ENCODE measurements around the gene VPS29. TPM values are rescaled to one million over a fixed set of nuclear protein-coding genes. Genes with fewer than 3 reads are reported as not detected.

VPS29 gene
- total RNA-seq, 1 experiment from 2014 or later: 55.6 TPM

- DNase-seq (ENCODE audit: low read depth): no peak
Observed at GRCh38 chr12:110451263-110451662, 50.6 kb downstream of the VPS29 start.

- peak; percentile 95 for DNase-seq (ENCODE audit: low read depth)
Observed at GRCh38 chr12:110449799-110450497, 52.0 kb downstream of the VPS29 start, which contains the start of gene ARPC3. ARPC3 (minus strand) TSS chr12:110450337; CDS start chr12:110450260, 77 bp downstream.

- no peak for DNase-seq (ENCODE audit: low read depth)
Observed at GRCh38 chr12:110444455-110444854, 57.5 kb downstream of the VPS29 start.

Small RNA genes within 50 kb of the gene (small RNA-seq; reads per million reads assigned to genes)
- gene RF00278: not detected

Other genes with a start within 250 kb of the VPS29 start
- 93.8 and 114 TPM in 2 replicates for gene ATP2A2, start 220.9 kb downstream of the VPS29 start, total RNA-seq (2014; rRNA removed; shearing (Covaris generic))
- 79.0 and 84.2 TPM in 2 replicates for gene ANAPC7, start 98.4 kb downstream of the VPS29 start, total RNA-seq (2014; rRNA removed; shearing (Covaris generic))
- 234 and 244 TPM in 2 replicates for gene ARPC3, start 51.8 kb downstream of the VPS29 start, total RNA-seq (2014; rRNA removed; shearing (Covaris generic))
- 27.2 and 29.6 TPM in 2 replicates for gene GPN3, start 33.9 kb downstream of the VPS29 start, total RNA-seq (2014; rRNA removed; shearing (Covaris generic))
- gene FAM216A, start 33.3 kb downstream of the VPS29 start, total RNA-seq (2014; rRNA removed; shearing (Covaris generic)): 38.0 and 46.1 TPM in 2 replicates
- gene RAD9B, start 220 bp upstream of the VPS29 start, total RNA-seq (2014; rRNA removed; shearing (Covaris generic)): 0.23 and 0.43 TPM in 2 replicates
- gene PPTC7, start 81.2 kb upstream of the VPS29 start, total RNA-seq (2014; rRNA removed; shearing (Covaris generic)): 5.8 and 14.9 TPM in 2 replicates
- 13.1 and 15.9 TPM in 2 replicates for gene TCTN1, start 112.0 kb upstream of the VPS29 start, total RNA-seq (2014; rRNA removed; shearing (Covaris generic))
- gene HVCN1, start 187.0 kb upstream of the VPS29 start, total RNA-seq (2014; rRNA removed; shearing (Covaris generic)): 0.06 TPM in 1 of 2 replicates, not detected in the other
- 139 and 186 TPM in 2 replicates for gene PPP1CC, start 240.8 kb upstream of the VPS29 start, total RNA-seq (2014; rRNA removed; shearing (Covaris generic))

Data from HT1080 (cell line).